HL-60/S4 treated with phorbol 12-myristate 13-acetate at 8.2 ng/mL for 4 days and 3 days (cell line): ENCODE data around the gene RNF222.
"Not testable (repeated sequence)": the region's sequence is repeated elsewhere in the genome, so short reads cannot be mapped to it uniquely, and the experiment has no call there.

ENCODE experiments used
- in situ Hi-C: fragments of 300-500 bp; cut with MboI; formaldehyde crosslinking; loops from 2 replicates; pipeline ENCODE4 v1.15.0; 2022; ENCODE audit warnings: low sequenced_read_pairs

RNF222 gene

GRCh38 chr17:8382052-8382879 is 15.4 kb downstream of the RNF222 start:
- in situ Hi-C loops: no loop called here

DNA sequence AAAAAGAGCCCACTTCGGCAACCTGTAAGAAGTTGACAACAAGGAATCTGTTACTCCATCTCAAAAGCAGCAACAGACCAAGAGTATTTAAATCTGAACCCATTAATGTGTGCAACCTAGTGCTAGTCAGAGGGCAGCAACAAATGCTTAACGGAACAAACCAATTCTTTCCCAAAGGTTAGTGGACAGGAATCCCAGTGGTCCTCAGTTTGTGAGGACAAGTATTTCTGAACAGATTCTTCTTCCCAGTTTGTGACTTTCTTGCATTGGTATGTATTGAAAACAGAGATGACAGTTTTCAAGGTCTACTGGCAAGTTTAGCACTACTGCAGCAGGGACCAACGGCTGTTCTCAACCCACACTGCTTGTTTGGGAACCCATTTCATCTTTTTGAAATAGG is 17.6 kb downstream of the RNF222 start:
- in situ Hi-C loops: no loop called here

GRCh38 chr17:8378117-8378516 is 19.5 kb downstream of the RNF222 start:
- in situ Hi-C loops: not testable (repeated sequence)

DNA sequence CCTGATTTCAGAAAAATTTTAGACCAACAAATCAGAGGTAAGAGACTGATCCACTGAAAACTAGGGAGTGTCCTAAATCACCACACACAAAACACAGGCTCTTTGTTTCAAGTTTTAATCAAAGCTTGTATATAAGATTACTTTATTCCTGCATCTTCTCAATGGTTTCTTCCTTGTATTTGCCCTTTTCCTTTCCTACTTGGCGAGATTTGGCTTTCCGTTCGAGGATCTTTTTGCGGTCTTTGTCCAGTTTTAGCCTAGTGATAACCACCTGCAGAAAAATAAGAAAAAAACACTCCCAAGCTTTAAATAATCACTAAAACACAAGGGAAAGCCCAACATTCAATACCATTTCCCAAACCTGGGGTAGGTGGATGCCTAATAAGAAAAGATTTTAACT is 20.2 kb downstream of the RNF222 start:
- in situ Hi-C loops: no loop called here

GRCh38 chr17:8376271-8377067 is 21.2 kb downstream of the RNF222 start, which contains the start of gene KRABD2:
KRABD2 (minus strand) TSS chr17:8376704.
- in situ Hi-C loops: no loop called here

GRCh38 chr17:8375738-8376259 is 21.8 kb downstream of the RNF222 start:
- in situ Hi-C loops: no loop called here

DNA sequence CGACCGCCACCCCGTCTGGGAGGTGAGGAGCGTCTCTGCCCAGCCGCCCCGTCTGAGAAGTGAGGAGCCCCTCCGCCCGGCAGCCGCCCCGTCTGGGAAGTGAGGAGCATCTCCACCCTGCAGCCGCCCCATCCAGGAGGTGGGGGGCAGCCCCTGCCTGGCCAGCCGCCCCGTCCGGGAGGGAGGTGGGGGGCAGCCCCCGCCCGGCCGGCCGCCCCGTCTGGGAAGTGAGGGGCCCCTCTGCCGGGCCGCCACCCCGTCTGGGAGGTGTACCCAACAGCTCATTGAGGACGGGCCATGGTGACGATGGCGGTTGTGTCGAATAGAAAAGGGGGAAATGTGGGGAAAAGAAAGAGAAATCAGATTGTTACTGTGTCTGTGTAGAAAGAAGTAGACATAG is 23.8 kb downstream of the RNF222 start:
- in situ Hi-C loops: not testable (repeated sequence)

DNA sequence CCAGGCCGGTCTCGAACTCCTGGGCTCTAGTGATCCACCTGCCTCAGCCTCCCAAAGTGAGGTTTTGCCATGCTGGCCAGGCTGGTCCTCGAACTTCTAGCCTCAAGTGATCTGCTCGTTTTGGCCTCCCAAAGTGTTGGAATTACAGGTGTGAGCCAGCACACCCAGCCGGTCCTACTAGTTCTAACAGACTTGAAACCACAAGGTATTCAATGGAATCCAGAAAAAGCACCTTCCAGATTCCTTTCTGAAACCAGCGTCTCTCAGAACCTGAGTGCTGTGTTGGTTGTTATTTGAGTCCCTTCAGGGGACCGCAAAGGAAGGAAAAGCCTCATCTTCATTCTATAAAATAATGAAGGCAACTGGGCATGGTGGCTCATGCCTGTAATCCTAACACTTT is 25.2 kb downstream of the RNF222 start:
- in situ Hi-C loops: no loop called here

DNA sequence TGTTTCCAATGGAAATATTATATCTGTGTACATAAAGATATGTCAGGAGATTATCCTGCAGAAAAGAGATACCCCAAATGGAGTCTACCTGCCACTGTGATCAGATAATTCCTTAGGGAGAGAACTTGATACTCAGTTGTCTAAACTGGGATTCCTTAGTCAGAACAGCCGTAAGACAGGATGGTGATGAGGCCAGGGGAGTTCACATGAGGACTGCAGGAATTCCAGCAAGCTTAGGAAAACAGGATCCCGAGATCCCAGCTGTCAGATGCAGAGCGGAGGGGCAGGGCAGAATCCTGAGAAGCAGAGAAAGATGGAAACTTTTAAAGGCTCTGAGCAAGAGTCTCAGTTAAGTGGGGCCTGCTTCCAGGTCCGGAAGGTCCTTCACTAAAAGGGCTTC is 25.8 kb downstream of the RNF222 start:
- in situ Hi-C loops: no loop called here

DNA sequence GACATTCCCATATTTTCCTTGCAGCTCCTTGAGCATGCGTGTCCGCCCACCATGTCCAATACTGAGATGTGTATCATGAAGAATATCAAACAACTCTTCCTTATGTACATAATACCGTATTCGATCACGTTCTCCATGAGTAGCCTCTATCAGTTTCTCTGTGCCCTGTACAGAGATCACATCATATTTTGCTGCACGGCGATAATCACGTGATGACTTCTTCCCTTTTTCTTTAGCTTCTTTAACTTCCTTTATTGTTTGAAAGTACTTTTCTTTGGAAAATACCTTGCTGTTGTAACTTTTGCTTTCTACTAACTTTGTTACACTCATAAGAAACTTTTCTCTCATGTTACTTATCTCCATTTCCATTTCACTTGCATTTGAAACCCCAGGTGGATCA is 27.7 kb downstream of the RNF222 start:
- in situ Hi-C loops: no loop called here

GRCh38 chr17:8368193-8368592 is 29.4 kb downstream of the RNF222 start:
- in situ Hi-C loops: no loop called here

GRCh38 chr17:8366231-8366630 is 31.4 kb downstream of the RNF222 start:
- in situ Hi-C loops: no loop called here

- in situ Hi-C loops: no loop called here
Observed at GRCh38 chr17:8365143-8365542, 32.5 kb downstream of the RNF222 start.

- in situ Hi-C loops: no loop called here
Observed at GRCh38 chr17:8362651-8363332, 34.8 kb downstream of the RNF222 start.

- in situ Hi-C loops: no loop called here
Observed at GRCh38 chr17:8360751-8361150, 36.9 kb downstream of the RNF222 start.

- in situ Hi-C loops: no loop called here
Observed at GRCh38 chr17:8360260-8360659, 37.4 kb downstream of the RNF222 start.

- in situ Hi-C loops: no loop called here
Observed at GRCh38 chr17:8359769-8360168, 37.9 kb downstream of the RNF222 start.

DNA sequence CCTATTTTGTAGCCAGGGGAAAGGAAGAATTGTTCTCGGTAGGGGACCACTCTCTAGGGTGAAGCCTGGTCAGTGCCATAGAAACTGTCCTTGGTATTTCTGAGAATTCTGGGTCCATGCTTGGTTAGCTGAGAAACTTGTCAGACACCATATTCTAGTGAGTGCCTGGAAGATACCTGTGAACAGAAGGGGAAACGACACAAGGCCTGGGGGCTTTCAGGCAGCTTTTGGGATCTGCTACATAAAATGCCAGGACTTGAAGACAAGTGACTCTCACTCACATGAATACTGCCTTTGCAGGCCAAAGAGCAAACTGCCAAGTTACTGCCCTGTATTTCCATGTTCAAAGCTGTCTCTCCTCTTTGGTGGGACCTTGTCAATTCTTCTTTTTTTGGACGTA is 39.7 kb downstream of the RNF222 start:
- in situ Hi-C loops: no loop called here

GRCh38 chr17:8354236-8354635 is 43.4 kb downstream of the RNF222 start:
- in situ Hi-C loops: no loop called here

DNA sequence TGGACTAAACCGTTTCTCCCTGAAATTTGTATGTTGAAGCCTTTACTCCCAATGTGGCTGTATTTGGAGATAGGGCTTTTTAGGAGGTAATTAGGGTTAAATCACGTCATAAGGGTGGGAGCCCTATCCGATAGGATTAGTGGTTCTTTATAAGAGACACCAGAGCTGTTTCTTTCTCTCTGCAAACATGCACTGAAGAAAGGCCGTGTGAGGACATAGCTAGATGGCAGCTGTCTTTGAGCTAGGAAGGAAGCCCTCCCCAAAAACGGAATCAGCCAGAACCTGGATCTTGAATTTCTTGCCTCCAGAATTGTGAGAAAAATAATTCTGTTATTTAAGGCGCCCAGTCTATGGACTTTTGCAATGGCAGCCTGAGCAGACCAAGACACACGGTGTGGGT is 43.9 kb downstream of the RNF222 start:
- in situ Hi-C loops: no loop called here

DNA sequence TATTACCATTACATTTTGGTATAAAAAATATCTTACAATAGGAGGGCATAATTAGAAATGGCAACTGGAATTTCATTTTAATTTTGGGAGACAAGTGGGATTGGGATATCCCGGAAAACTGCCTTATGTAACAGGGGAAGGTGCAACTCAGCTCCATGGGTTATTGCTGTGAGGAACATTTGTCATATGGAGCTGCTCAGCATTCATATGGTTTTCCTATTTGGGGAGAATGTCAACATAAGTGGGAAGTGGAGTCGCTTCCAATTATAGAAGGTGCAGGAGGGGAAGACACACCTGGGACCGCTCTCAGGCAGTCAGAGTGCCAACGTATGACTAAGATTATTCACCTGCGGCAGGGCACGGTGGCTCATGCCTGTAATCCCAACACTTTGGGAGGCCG is 47.3 kb downstream of the RNF222 start:
- in situ Hi-C loops: no loop called here
